Measurements from ENCODE around the gene CUL2. TPM values are rescaled to one million over a fixed set of nuclear protein-coding genes. Genes with fewer than 3 reads are reported as not detected.

The CUL2 gene
- total RNA-seq, 1 experiment from 2014 or later = 32.4 TPM

GRCh38 chr10:35003906-35004305 lies 86.2 kb downstream of the CUL2 start:
- H3K27ac ChIP-seq (ENCODE audit: low read length) = no peak overlapping the region
- DNase-seq (ENCODE audit: low read depth, low spot score) = no peak
- no peaks in the 10 kb centered on the region for H3K9me3 ChIP-seq (ENCODE audit: control insufficient read depth, insufficient read depth, low read depth, low read length)
- ATAC-seq = no peak
- CTCF ChIA-PET = no interaction called here
- POLR2A ChIA-PET = no interaction called here
- TF ChIP-seq CTCF (IDR thresholded peaks at IDR 0.05) = no peak
- no peak for TF ChIP-seq TCF7L2 (IDR thresholded peaks at IDR 0.05; ENCODE audit: low read depth, low read length)
- no peak for TF ChIP-seq REST (IDR thresholded peaks at IDR 0.05; ENCODE audit: insufficient read depth in 1 of 2, low read depth in 2 of 2, low read length in 1 of 2)
- no peak for TF ChIP-seq POLR2AphosphoS5 (IDR thresholded peaks at IDR 0.05; ENCODE audit: low read depth, low read length)
- TF ChIP-seq SIN3A (IDR thresholded peaks at IDR 0.05; ENCODE audit: borderline replicate concordance, insufficient read depth, low read depth, low read length) = no peak
- intact Hi-C loops (cut with micrococcal nuclease; ENCODE audit: unreplicated experiment) = no loop called here
- H3K4me1 ChIP-seq (ENCODE audit: control insufficient read depth, insufficient read depth, low read length) = peaks cover 11% of the 10 kb centered on the region
- in situ Hi-C loops (cut with HindIII; ENCODE audit: low pct_unique_long_range_greater_than_20kb, low sequenced_read_pairs) = no loop called here
- H3K36me3 ChIP-seq (ENCODE audit: control insufficient read depth, insufficient read depth, low read length) = no peaks in the 10 kb centered on the region
- no TSS peak for BruUV-seq (replicated peaks)
- H3K4me3 ChIP-seq (ENCODE audit: low read depth in 2 of 2, low read length in 2 of 2) = no peak overlapping the region
- no peaks in the 10 kb centered on the region for H3K27me3 ChIP-seq (ENCODE audit: control insufficient read depth, insufficient read depth, low read length)

DNA sequence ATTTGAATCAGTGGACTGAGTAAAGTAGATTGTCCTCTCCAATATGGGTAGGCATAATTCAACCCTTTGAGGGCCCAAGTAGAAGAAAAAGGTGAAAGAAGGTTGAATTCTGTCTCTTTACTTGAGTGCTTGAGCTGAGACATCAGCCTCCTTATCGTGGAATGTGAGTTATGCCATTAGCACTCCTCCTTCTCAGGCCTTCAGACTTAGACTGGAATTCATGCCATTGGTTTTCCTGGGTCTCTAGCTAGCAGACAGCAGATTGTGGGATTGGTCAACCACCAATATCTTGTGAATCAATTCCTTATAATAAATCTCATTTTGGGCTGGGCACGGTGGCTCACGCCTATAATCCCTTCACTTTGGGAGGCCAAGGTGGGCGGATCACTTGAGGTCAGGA lies 89.2 kb downstream of the CUL2 start:
- ATAC-seq (no peak), DNase-seq (ENCODE audit: low read depth, low spot score) (no peak)
- no peaks in the 10 kb centered on the region for H3K27me3 ChIP-seq (ENCODE audit: control insufficient read depth, insufficient read depth, low read length)
- no TSS peak for BruUV-seq (replicated peaks)
- ChIA-PET CTCF (no interaction called here), POLR2A (no interaction called here)
- TF ChIP-seq SIN3A (IDR thresholded peaks at IDR 0.05; ENCODE audit: borderline replicate concordance, insufficient read depth, low read depth, low read length) (no peak), TCF7L2 (IDR thresholded peaks at IDR 0.05; ENCODE audit: low read depth, low read length) (no peak), CTCF (IDR thresholded peaks at IDR 0.05) (no peak)
- no peaks in the 10 kb centered on the region for H3K36me3 ChIP-seq (ENCODE audit: control insufficient read depth, insufficient read depth, low read length)
- intact Hi-C loops (cut with micrococcal nuclease; ENCODE audit: unreplicated experiment) = no loop called here
- no peaks in the 10 kb centered on the region for H3K9me3 ChIP-seq (ENCODE audit: control insufficient read depth, insufficient read depth, low read depth, low read length)
- H3K4me3 ChIP-seq (ENCODE audit: low read depth in 2 of 2, low read length in 2 of 2) = no peak overlapping the region
- in situ Hi-C loops (cut with HindIII; ENCODE audit: low pct_unique_long_range_greater_than_20kb, low sequenced_read_pairs) = no loop called here
- no peak overlapping the region for H3K27ac ChIP-seq (ENCODE audit: low read length)
- peaks cover 2% of the 10 kb centered on the region for H3K4me1 ChIP-seq (ENCODE audit: control insufficient read depth, insufficient read depth, low read length)

DNA sequence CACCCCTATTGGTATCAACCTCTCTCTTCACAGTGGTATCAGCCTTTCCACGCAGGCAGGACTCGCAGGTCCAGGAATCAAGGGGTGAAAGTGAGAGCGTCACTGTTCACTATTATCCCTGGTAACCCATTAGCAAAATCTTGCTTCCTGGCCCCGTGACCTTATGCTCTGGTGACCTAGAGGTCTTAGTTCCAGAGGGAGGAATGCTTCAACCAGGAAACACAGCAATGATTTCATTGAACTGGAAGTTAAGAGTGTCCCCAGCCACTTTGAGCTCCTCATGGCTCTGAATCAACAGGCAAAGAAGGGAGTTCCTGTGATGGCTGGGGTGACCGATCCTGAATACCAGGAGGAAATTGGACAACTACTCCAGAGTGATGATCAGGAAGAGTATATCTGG lies 90.6 kb downstream of the CUL2 start:
- H3K4me3 ChIP-seq (ENCODE audit: low read depth in 2 of 2, low read length in 2 of 2) = no peak overlapping the region
- POLR2A ChIA-PET = no interaction called here
- BruUV-seq (replicated peaks) = no TSS peak
- TF ChIP-seq REST (IDR thresholded peaks at IDR 0.05; ENCODE audit: insufficient read depth in 1 of 2, low read depth in 2 of 2, low read length in 1 of 2) (no peak), CTCF (IDR thresholded peaks at IDR 0.05) (no peak)
- H3K27ac ChIP-seq (ENCODE audit: low read length) = no peak overlapping the region
- CTCF ChIA-PET = no interaction called here
- no peak for ATAC-seq
- H3K27me3 ChIP-seq (ENCODE audit: control insufficient read depth, insufficient read depth, low read length) = no peaks in the 10 kb centered on the region
- intact Hi-C loops (cut with micrococcal nuclease; ENCODE audit: unreplicated experiment) (no loop called here), in situ Hi-C loops (cut with HindIII; ENCODE audit: low pct_unique_long_range_greater_than_20kb, low sequenced_read_pairs) (no loop called here)
- H3K36me3 ChIP-seq (ENCODE audit: control insufficient read depth, insufficient read depth, low read length) = no peaks in the 10 kb centered on the region
- no peak for DNase-seq (ENCODE audit: low read depth, low spot score)
- H3K4me1 ChIP-seq (ENCODE audit: control insufficient read depth, insufficient read depth, low read length) = peaks cover 5% of the 10 kb centered on the region
- H3K9me3 ChIP-seq (ENCODE audit: control insufficient read depth, insufficient read depth, low read depth, low read length) = no peaks in the 10 kb centered on the region
